Astrocyte (in vitro differentiated cells and primary cell): ENCODE results near the gene EML1. TPM values are rescaled to one million over a fixed set of nuclear protein-coding genes. Genes with fewer than 3 reads are reported as not detected.

Experiments
- DNase-seq: peaks from one replicate; pipeline ENCODE4 v3.0.0-alpha.2; 2010; ENCODE audit warnings: low read depth
- FAIRE-seq: peaks from 2 replicates; lab custom pipeline; 2011; peaks lifted over from hg19 to GRCh38; lab: Jason Lieb, UNC
- H2AFZ ChIP-seq: 2 replicates; pipeline ENCODE4 v1.6.0; 2012; ENCODE audit warnings: low read depth, low read length, inconsistent platforms
- H3K27ac ChIP-seq: 2 replicates; pipeline ENCODE4 v1.5.1; 2011; ENCODE audit warnings: low read depth, low read length, inconsistent platforms
- H3K27me3 ChIP-seq: 2 replicates; pipeline ENCODE4 v1.6.0; 2011; ENCODE audit warnings: low read length, inconsistent platforms; ENCODE audit not compliant: insufficient read depth
- H3K36me3 ChIP-seq: 2 replicates; pipeline ENCODE4 v1.5.1; 2011; ENCODE audit warnings: low read length, inconsistent platforms; ENCODE audit not compliant: insufficient read depth
- H3K4me1 ChIP-seq: 2 replicates; pipeline ENCODE4 v1.5.1; 2011; ENCODE audit warnings: low read length, inconsistent platforms; ENCODE audit not compliant: insufficient read depth
- H3K4me2 ChIP-seq: 2 replicates; pipeline ENCODE4 v1.6.0; 2012; ENCODE audit warnings: low read length, inconsistent platforms
- H3K4me3 ChIP-seq: 2 replicates; pipeline ENCODE4 v1.5.1; 2011; ENCODE audit warnings: low read depth, mild to moderate bottlenecking, low read length, inconsistent platforms; ENCODE audit not compliant: insufficient read depth
- H3K79me2 ChIP-seq: 2 replicates; pipeline ENCODE4 v1.6.0; 2012; ENCODE audit warnings: mild to moderate bottlenecking, low read length, inconsistent platforms; ENCODE audit not compliant: insufficient read depth
- H3K9ac ChIP-seq: 2 replicates; pipeline ENCODE4 v1.6.0; 2012; ENCODE audit warnings: mild to moderate bottlenecking, low read length, inconsistent platforms
- H3K9me3 ChIP-seq: 2 replicates; pipeline ENCODE4 v1.5.1; 2012; ENCODE audit warnings: low read depth, mild to moderate bottlenecking, low read length, inconsistent platforms; ENCODE audit not compliant: insufficient read depth
- H4K20me1 ChIP-seq: 2 replicates; pipeline ENCODE4 v1.6.0; 2012; ENCODE audit warnings: low read length, inconsistent platforms; ENCODE audit not compliant: insufficient read depth
- H3K27ac Mint-ChIP-seq: one replicate; pipeline ENCODE4 v1.8.0; 2021; ENCODE audit warnings: mild to moderate bottlenecking, mixed read lengths; ENCODE audit not compliant: unreplicated experiment
- H3K27me3 Mint-ChIP-seq: one replicate; pipeline ENCODE4 v1.8.0; 2021; ENCODE audit warnings: low read depth, mixed read lengths; ENCODE audit not compliant: unreplicated experiment
- H3K36me3 Mint-ChIP-seq: one replicate; pipeline ENCODE4 v1.8.0; 2021; ENCODE audit warnings: low read depth, mixed read lengths; ENCODE audit not compliant: unreplicated experiment
- H3K4me1 Mint-ChIP-seq: one replicate; pipeline ENCODE4 v1.8.0; 2021; ENCODE audit warnings: low read depth, mixed read lengths; ENCODE audit not compliant: unreplicated experiment
- H3K4me3 Mint-ChIP-seq: one replicate; pipeline ENCODE4 v1.8.0; 2021; ENCODE audit warnings: mild to moderate bottlenecking, moderate library complexity, mixed read lengths; ENCODE audit not compliant: unreplicated experiment
- H3K9me3 Mint-ChIP-seq: one replicate; pipeline ENCODE4 v1.8.0; 2021; ENCODE audit warnings: mild to moderate bottlenecking, mixed read lengths; ENCODE audit not compliant: unreplicated experiment
- EZH2 ChIP-seq: IDR thresholded peaks from 2 replicates; pipeline ENCODE4 v1.6.1; 2012; ENCODE audit warnings: mild to moderate bottlenecking, low read length, inconsistent platforms; ENCODE audit not compliant: insufficient read depth
- total RNA-seq: library from RNA; stranded (reverse); gene quantifications from 2 replicates; pipeline ENCODE4 v1.2.1, GENCODE V29; 2021
- TF ChIP-seq, protein P1 (sequence below): IDR thresholded peaks from 2 replicates; pipeline ENCODE4 v1.5.1; 2011; ENCODE audit warnings: low read depth, mild to moderate bottlenecking, inconsistent platforms, low read length, moderate library complexity; ENCODE audit not compliant: insufficient read depth

EML1 gene
- total RNA-seq, 1 donor from 2014 or later, result 17.1 TPM

DNA sequence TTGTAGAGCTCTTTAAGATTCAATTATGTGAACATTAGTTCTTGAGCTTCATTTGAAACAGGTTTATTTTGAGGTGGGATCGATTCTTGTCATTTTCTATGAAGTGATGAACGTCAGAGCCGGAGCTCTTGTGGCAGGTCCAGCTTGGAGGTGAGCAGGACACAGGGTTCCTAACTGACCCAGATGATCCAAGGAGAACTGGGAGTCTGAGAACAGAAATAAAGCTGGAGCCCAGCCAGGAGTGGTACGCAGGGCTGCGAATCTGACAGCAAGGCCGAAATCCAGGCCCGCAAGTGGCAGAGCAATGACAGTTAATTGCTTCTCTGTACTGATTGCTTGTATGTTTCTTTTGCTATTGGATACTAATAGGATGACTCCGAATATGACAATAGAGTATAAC, 46.5 kb downstream of the EML1 start:
- no peaks in the 10 kb centered on the region for H3K36me3 ChIP-seq
- H3K4me1 Mint-ChIP-seq, result peaks cover 10% of the 10 kb centered on the region
- no peak overlapping the region for H2AFZ ChIP-seq
- DNase-seq (no peak), FAIRE-seq (no peak)
- H3K36me3 Mint-ChIP-seq, result peaks cover 1% of the 10 kb centered on the region
- H3K9me3 ChIP-seq, result no peaks in the 10 kb centered on the region
- H3K9me3 Mint-ChIP-seq, result no peaks in the 10 kb centered on the region
- no peak overlapping the region for H3K4me3 ChIP-seq
- H3K27me3 Mint-ChIP-seq, result peaks cover 2% of the 10 kb centered on the region
- H3K4me1 ChIP-seq, result peaks cover 5% of the 10 kb centered on the region
- H3K4me2 ChIP-seq, result no peak overlapping the region
- no peaks in the 10 kb centered on the region for H3K27me3 ChIP-seq
- H3K4me3 Mint-ChIP-seq, result no peak overlapping the region
- H3K9ac ChIP-seq, result no peak overlapping the region
- no peak overlapping the region for H3K27ac Mint-ChIP-seq
- TF ChIP-seq EZH2, result no peak
- TF ChIP-seq, protein P1, sequence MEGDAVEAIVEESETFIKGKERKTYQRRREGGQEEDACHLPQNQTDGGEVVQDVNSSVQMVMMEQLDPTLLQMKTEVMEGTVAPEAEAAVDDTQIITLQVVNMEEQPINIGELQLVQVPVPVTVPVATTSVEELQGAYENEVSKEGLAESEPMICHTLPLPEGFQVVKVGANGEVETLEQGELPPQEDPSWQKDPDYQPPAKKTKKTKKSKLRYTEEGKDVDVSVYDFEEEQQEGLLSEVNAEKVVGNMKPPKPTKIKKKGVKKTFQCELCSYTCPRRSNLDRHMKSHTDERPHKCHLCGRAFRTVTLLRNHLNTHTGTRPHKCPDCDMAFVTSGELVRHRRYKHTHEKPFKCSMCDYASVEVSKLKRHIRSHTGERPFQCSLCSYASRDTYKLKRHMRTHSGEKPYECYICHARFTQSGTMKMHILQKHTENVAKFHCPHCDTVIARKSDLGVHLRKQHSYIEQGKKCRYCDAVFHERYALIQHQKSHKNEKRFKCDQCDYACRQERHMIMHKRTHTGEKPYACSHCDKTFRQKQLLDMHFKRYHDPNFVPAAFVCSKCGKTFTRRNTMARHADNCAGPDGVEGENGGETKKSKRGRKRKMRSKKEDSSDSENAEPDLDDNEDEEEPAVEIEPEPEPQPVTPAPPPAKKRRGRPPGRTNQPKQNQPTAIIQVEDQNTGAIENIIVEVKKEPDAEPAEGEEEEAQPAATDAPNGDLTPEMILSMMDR, result no peak
- H3K79me2 ChIP-seq, result peaks cover 64% of the 10 kb centered on the region
- no peak overlapping the region for H3K27ac ChIP-seq
- H4K20me1 ChIP-seq, result peaks cover 84% of the 10 kb centered on the region

DNA sequence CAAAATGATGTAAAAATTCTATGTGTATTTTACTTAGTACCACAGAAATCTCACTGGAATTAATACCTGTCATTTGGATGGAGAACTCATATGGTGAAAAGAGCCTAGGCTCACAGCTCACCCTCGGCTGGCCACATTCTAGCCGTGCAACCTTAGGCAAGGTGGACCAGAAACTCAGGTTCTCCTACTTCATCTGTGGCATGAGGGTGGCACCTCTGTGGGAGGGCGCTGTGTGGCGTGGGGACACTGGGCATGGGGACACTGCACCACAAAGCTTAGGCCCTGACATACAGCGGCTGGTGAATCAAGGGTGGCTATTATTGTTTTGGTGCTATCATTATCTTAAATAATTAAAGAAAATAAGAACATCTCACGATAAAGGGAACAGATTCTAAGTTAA, 47.1 kb downstream of the EML1 start:
- Histone ChIP-seq H2AFZ (no peak overlapping the region), H3K4me2 (no peak overlapping the region), H3K79me2 (peaks cover 59% of the 10 kb centered on the region), H3K4me1 (peaks cover 5% of the 10 kb centered on the region), H3K27me3 (no peaks in the 10 kb centered on the region), H4K20me1 (peaks cover 80% of the 10 kb centered on the region), H3K4me3 (no peak overlapping the region), H3K36me3 (no peaks in the 10 kb centered on the region), H3K27ac (no peak overlapping the region), H3K9me3 (no peaks in the 10 kb centered on the region), H3K9ac (no peak overlapping the region)
- H3K4me1 Mint-ChIP-seq, result peaks cover 10% of the 10 kb centered on the region
- no peaks in the 10 kb centered on the region for H3K9me3 Mint-ChIP-seq
- no peak for DNase-seq
- peaks cover 1% of the 10 kb centered on the region for H3K36me3 Mint-ChIP-seq
- no peak for FAIRE-seq
- TF ChIP-seq, protein P1, result no peak
- no peak for TF ChIP-seq EZH2
- H3K27ac Mint-ChIP-seq, result no peak overlapping the region
- H3K27me3 Mint-ChIP-seq, result peaks cover 2% of the 10 kb centered on the region
- H3K4me3 Mint-ChIP-seq, result no peak overlapping the region

DNA sequence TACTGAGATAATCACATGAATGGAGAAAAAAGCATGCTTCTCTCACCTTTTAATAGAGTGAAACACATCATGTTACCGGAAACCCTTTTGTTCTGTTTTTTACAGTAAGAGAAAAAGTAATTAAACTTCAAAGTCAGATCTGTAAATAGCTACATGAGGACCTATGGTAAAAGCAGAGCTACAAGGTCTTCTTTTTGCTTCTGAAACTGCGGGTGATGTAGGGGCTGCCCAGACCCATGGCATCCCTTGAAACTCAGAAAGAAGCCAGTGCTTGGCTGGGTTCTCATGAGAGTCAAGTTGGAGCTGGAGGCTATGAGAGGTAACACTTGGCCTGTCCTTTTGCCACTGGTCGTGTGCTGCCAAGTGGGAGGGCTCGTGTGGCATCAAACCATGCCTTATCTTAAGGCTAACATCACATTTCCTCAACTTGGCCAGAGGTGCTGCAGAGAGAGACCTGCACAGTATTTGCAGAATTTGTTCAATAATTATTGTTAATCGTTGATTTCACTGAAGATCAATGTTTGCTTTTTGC, 47.6 kb downstream of the EML1 start:
- DNase-seq (no peak), FAIRE-seq (no peak)
- H3K9me3 ChIP-seq, result no peaks in the 10 kb centered on the region
- H3K27ac ChIP-seq, result no peak overlapping the region
- Mint-ChIP-seq H3K27me3 (peaks cover 2% of the 10 kb centered on the region), H3K36me3 (peaks cover 1% of the 10 kb centered on the region), H3K27ac (no peak overlapping the region), H3K4me3 (no peak overlapping the region), H3K4me1 (peaks cover 10% of the 10 kb centered on the region), H3K9me3 (no peaks in the 10 kb centered on the region)
- H3K4me3 ChIP-seq, result no peak overlapping the region
- H4K20me1 ChIP-seq, result peaks cover 75% of the 10 kb centered on the region
- no peak overlapping the region for H3K9ac ChIP-seq
- H3K27me3 ChIP-seq, result no peaks in the 10 kb centered on the region
- H3K4me2 ChIP-seq, result no peak overlapping the region
- peaks cover 5% of the 10 kb centered on the region for H3K4me1 ChIP-seq
- TF ChIP-seq EZH2, result no peak
- TF ChIP-seq, protein P1, result no peak
- H3K36me3 ChIP-seq, result no peaks in the 10 kb centered on the region
- H2AFZ ChIP-seq, result no peak overlapping the region
- peaks cover 53% of the 10 kb centered on the region for H3K79me2 ChIP-seq
